Testis (tissue), 2 donors: ENCODE results near the gene KCNN3.

Experiments
- CTCF ChIP-seq, 3 experiments: fragments of 450-650 bp in 2 of 3; fragments of 200-600 bp in 1 of 3; sonication (generic) in 1 of 3; IDR thresholded peaks; one replicate each; pipeline ENCODE4 v1.5.1; 2016 to 2019; ENCODE audit warnings: antibody characterized with exemption in 3 of 3, mild to moderate bottlenecking in 2 of 3, moderate library complexity in 1 of 3
- POLR2A ChIP-seq: fragments of 450-650 bp; IDR thresholded peaks from one replicate; pipeline ENCODE4 v1.6.1; 2017; ENCODE audit warnings: antibody characterized with exemption, mild to moderate bottlenecking, moderate library complexity

GRCh38 chr1:154793685-154794084 lies 76.4 kb downstream of the KCNN3 start:
- no peak for TF ChIP-seq POLR2A
- TF ChIP-seq CTCF (IDR thresholded peaks at IDR 0.05) = no peak
